NCI-H2196 (cell line): ENCODE measurements around the gene LRRC75B.
"Not testable (repeated sequence)": the region's sequence is repeated elsewhere in the genome, so short reads cannot be mapped to it uniquely, and the experiment has no call there.

Source experiments
- DNase-seq: peaks from one replicate; lab custom pipeline; 2025; ENCODE audit not compliant: unreplicated experiment; lab: John Stamatoyannopoulos, UW

Gene LRRC75B

DNA sequence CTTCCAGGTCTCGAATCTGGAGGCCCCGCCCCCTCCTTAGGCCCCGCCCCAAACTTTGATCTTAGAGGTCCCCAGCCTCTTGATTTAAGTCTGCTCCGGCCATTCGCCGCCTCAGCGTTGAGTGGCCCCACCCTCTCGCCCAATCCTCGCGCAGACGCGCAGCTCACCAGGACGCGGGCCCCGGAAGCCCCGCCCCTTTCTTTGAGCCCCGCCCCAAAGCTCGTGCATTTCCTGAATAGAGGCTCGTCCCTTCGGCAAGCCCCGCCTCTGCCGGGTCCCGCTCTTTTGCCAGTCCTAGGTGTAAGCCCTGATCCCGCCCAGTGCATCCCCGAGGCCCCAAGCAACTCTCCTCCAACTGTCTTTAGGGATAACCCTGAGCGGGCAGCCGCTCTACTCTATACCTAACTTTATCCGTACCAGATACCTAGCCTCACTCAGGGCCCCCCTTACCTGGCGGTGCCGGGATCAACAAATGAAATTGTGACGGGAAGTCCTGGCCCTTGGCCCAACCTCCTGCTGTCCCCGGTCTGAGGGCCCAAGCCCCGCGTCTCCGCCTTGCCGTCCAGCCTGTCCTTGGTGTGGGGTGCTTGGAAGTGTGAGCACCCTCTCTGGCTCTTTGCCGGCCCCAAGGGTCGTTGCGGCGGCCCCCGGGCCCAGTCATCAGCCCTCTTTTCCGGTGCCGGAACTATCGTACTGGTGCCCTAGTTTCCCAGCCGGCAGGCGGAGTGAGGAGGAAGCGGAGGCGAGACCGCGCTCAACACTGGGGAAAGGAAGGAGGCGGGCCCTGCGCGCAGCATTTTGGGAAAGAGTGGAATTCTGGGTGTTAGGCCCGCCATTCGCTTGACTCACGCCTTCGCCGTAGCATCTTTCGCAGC, 37.5 kb downstream of the LRRC75B start, which contains the start of gene SNRPD3:
TSS of gene SNRPD3 (plus strand) at position 835 of the 875 bp plus-strand sequence. CDS start 1,676 bp downstream, outside the sequence.
- peak; percentile 89 for DNase-seq

DNA sequence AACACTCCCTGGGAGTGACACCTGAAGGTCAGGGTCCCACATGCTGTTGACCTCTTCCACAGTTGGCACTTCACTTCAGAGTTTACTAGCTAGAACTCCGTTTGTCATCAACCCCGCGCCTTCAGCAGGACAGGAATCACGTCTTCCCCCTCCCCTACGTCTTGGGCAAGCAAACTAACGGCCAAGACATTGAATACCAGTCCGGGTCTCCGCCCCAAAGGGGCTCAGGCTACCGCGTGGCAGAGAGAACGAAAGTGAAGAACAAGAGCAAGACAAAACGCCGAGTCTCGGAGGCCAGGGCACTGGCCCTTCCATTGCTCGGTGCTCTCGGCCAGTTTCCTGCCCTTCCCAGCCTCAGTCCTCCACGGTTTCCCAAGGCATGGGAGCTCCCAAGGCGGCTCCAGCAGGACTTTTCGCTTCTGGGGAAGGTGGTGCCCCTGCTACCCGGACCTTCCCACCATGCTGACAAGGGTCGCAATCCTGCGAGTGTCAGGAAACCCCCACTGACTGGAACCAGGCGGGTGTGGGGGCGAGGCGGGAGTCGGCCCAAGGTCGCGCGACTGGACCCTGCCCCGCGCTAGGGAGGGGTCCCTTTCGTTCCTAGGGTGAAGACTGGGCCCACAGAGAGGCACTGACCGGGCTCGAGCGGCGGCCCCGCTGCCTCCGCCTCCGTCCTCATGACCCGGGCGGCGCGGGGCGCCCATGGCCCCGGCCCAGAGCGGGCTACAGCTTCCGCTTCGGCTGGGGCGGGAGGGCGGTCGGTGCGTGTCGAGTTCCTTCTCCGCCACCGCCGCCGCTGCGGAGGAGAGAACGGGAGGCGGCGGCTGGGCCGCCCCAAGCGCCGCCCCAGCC, 38.3 kb downstream of the LRRC75B start, which contains the start of gene GUCD1:
TSS of gene GUCD1 (minus strand) at position 826 of the 852 bp plus-strand sequence. CDS start at position 679, 147 bp downstream.
- DNase-seq, result no peak

DNA sequence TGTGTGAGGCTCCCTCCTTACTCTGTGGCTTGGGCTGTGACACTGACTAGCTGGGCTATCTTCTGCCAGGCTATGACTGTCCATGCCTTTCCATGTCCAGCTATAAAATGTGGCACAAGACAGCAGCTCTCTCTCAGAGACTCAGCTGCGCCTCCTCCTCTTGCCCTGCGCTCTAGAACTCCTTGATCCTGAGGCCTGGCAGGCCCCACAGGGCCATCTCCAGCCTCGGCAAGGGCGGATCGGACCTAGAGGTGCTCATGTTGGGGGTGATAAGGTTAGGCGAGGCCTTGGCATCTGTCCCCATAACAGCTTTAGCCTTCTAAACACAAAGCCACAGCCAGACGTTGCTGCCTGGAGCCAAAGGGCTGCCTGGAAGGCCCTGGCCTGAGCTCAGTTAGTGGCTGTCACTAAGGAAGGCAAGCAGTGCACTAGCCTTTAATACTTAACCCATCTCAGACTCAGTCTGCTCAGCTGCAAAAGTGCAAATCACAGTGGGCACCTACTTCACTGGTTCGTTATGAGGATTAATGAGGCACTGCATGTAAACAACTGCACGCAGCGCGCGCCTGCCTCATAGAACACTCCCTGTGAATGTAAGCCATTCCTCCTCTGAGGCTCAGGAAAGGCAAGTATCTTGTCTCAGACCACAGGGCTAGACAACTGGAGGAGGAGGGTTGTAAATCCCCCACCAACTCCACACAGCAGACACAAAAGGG, 39.1 kb downstream of the LRRC75B start:
- no peak for DNase-seq

DNA sequence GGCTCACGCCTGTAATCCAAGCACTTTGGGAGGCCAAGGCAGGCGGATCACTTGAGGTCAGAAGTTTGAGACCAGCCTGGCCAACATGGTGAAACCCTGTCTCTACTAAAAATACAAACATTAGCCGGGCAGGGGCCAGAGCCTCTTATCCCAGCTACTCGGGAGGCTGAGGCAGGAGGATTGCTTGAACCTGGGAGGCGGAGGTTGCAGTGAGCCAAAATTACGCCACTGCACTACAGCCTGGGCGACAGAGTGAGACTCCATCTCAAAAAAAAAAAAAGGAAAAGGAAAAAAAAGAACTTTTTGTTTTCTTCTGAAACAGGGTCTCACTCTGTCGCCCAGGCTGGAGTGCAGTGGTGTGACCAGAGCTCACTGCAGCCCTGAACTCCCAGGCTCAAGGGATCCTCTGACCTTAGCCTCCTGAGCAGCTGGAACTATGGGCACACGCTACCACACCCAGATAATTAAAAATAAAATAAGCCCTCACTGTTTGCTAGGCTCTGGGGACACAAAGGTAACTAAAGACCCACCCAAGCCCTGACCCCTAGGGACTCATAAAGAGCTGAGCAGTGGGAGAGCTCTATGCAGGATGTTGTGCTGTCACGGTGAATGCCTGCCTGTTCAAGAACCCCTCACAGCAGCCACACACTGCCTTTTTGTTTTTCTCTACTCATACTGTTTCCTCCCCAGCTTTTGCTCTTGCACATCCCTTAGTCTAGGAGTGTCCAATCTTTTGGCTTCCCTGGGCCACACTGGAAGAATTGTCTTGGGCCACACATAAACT, 40.2 kb downstream of the LRRC75B start:
- DNase-seq, result not testable (repeated sequence)

DNA sequence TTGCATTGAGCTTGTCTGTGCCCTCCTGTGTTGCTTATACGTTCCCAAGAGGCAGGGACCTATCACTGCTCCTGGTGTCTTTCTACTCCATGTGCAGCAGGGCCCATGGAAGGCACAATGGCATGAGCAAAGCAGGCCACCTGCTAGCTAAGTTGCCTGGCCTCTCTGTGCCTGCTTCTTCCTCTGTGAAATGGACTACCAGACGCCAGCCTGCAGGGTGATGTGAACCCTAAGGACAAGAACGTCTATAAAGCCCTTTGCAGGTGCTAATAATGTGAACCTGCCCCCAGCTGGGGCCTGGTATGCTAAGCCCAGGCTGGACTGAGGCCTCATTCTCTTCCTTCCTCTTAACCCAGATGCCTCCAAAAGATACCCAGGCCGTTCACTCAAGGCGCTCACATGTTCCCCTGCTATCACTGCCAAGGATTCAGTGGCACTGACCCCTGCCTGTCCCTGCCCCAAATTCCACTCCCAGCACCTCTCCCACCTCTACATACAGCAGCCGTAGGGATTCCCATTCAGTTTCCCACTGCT, 41.9 kb downstream of the LRRC75B start:
- no peak for DNase-seq

DNA sequence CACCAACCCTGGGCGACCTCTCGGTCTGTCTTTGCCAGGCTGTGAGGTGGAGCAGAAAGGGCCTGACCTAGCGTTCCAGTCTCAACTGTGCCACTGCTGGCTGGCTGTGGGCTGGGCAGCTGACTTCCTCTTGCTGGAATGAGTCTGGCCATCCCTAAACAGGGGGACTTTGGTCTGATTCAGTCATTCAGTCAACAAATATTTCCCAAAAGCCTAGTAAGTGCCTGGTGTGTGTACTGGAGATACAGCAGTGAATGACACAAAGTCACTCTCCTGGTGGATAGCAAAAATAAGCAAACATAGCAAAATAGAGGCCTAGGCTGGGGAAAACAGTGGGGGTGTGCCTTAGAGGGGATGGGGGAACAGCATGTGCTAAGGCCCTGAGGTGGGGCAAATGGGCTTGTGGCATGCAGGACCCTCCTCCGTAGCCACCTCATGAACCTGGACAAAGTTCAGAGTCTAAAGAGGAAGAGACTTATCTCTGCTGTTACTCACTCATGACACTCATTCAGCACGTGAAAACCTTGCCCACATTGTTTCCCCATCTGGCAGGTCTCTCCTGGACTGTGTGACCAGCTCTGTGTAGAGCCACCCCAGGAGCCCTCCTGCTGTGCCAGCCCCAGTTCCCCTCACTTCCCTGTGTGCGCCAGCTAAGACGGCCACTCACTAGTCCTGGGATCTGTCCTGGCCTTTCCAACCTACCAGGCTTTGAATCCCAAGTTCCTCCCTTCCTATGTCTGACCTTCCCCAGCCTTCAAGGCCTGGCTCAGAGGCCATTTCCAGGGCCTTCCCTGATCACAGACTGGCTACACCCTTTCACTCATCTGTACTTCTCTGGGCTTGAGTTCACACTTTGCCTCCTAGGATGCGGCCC, 42.6 kb downstream of the LRRC75B start:
- DNase-seq, result no peak

DNA sequence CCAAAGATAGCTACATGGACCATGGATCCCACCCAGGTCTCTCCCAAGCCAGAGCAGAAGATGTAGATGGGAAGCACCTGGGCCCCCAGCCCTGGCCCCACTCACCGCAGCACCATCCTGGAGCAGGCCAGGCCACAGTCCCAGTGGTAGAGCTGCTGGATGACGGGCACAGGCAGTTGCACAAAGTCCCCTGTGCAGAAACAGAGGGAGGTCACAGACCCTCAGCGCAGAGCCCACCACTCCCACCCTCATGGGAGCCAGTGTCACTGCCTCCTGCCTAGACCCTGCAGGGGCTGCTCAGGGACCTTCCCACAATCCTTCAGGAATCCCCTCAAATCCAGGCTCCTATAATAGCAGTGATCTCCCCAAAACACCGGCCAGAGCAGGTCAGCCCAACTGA, 44.1 kb downstream of the LRRC75B start:
- no peak for DNase-seq

DNA sequence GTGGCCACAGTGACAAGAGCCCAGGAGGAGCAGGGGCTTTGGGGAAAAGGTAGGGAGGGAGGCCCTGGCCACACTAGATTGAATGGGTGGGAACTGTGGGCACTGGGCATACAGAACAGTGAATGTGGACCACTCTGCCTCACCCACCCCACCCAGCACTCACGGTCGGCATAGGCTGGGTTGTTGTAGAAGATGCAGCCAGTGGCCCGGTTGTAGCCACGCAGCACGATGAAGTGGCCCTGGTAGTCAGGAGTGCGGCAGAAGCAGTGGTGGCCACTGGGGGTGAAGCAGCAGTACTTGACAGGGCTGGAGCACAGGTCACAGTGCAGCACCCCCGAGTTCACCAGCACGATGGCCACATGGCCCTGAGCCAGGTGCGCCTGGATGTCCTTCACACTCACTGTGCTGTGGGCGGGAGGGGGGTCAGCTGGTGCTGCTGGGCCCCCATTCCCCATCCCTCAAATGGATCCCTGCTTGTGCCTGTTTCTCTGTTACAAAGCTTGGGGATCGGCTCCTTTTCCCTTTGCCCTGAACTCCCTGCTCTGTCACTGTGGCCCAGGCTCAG, 49.1 kb downstream of the LRRC75B start:
- no peak for DNase-seq

DNA sequence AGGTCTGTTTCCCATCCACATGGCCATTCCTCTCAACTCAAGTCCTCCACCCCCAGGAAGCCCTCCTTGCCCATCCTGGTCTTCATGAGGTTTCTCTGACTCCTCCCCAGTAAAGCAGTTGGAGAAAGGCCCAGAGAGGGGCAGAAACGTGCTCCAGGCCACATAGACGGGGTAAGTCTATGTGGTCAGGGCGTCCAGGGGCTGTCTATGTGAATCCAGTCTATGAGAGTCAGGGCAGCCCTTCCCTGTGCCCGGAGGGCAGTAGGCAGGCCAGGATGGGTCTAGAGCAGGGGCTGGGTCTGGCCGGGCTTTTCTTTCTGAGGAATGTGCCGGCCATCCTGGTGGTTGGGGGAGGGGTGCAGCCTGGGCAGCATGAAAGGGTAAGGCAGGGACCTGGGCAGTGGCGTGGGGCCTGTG, 49.7 kb downstream of the LRRC75B start:
- DNase-seq, result no peak

DNA sequence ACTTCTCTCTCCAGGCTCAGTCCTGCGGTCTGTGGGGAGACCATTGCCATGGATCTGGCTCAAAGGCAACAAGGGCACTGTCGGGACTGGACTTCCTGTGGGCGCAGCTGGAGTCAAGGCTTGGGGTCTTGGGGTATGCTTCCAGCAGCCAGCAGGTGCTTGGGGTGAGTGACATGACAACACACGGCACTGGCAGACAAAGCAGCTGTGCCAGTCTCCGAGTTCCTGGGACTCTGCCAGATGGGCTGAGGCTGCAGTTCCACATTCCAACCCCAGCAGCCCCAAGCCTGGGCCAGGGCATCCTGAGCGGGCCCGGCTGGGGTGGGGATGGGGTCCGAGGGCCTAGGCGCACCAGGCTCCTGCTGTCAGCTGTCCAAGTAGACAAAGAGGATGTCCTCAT, 50.2 kb downstream of the LRRC75B start:
- no peak for DNase-seq

DNA sequence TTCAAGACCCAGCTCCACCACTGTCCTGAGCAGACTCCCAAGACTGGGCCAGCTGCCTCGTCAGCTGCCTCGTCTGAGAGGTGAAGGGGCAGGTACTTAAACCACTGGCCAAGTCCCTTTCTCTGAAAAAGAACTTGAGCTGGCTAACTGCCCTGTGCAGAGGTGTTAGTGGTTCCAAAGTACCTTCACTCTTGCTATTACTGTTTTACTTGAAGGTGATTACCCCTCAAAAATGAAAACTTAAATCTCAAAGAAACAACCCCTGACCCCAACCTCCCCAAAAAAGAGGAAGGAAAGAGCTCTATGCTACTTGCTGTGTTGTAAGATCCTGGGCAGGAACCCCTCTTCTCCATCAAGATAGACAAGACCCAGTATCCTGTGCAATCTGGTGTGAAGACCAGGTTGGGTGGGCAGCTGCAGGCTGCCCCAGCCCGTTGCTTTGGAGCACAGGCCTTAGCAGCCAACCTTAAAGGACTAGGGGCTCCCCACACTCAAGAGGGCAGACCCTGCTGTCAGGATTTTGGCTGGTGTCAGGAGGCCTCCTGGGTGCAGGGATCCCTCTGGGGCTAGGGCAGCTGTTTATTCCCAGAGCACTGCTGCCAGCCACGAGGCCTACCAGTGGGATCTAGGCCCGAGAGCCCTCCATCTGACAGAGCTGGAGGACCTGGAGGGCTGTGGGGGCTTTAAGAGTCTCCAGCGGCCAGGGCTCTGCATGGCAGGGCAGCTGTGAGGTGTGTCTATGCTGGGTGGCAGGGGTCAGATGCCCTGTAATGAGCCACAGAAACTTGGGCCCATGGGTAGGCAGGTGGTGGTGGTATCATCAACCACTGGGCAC, 51.0 kb downstream of the LRRC75B start:
- DNase-seq, result no peak

DNA sequence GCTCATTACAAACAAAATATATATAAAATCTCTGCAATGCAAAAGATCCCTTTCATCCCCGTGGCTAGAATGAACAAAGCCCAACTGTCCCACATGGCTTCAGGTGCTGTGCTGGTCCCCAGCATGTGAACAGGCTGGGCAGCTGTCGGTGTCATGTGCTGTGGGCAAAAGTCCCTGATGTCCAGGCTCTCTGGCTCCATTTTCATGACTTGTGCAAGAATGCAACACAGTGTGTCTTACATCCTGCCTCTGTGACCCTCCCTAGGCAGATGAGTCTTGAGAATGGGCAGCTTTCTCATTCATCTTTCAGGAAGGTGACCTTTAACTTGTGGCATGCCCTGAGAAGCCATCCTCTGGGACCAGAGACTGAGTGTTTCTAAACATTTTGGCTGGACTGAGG, 52.4 kb downstream of the LRRC75B start:
- no peak for DNase-seq

DNA sequence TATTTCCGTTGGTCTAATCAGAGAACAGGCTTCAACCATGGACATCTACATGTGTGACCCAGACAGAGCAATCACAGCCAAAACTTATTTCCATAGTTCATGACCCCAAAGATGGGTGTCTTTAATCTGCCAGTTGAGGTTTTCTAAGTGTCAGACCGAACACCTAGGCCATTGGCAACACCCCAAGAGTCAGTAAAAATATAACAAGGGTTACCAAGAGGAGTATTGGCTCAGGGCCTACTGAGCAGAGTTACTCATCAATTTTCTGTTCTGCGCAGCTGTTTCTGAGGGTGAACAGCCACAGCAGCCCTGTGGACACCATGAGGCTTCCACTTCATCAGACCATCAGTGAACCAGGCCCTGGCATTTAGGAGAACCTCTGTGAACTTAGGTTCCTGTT, 56.8 kb downstream of the LRRC75B start:
- DNase-seq, result no peak
